CD4-positive, alpha-beta T cell treated with Interleukin-1 beta for 1 hour (primary cell): ENCODE measurements around the gene ZRSR2.
"Not testable (repeated sequence)": the region's sequence is repeated elsewhere in the genome, so short reads cannot be mapped to it uniquely, and the experiment has no call there.

Experiments
- DNase-seq, 2 donors: peaks; one replicate each; pipeline ENCODE4 v3.0.0-alpha.2; 2020 to 2022

The ZRSR2 gene

GRCh38 chrX:15797707-15798106 is 7.4 kb downstream of the ZRSR2 start:
- no peak for DNase-seq

- DNase-seq = no peak
Observed at GRCh38 chrX:15804563-15804962, 14.3 kb downstream of the ZRSR2 start.

DNA sequence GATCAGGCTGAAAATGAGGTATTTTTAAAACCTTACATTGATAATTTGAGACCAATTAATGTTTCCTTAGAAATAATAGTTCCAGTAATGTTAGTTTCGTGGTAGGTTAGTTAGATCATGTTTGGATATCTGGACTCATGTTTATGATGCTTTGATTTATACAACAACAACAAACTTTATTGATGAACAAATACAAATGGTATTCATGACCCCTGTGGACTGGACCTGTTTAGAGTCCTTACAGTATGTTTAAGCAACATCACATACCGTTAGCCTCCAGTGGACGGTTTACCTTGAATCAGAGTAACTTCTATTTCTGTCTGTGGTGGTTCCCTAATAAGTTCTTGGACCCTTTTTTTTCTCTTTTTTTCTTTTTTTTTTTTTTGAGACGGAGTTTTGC is 18.0 kb downstream of the ZRSR2 start:
- DNase-seq = no peak

GRCh38 chrX:15812192-15812938 is 22.1 kb downstream of the ZRSR2 start:
- DNase-seq = no peak

DNA sequence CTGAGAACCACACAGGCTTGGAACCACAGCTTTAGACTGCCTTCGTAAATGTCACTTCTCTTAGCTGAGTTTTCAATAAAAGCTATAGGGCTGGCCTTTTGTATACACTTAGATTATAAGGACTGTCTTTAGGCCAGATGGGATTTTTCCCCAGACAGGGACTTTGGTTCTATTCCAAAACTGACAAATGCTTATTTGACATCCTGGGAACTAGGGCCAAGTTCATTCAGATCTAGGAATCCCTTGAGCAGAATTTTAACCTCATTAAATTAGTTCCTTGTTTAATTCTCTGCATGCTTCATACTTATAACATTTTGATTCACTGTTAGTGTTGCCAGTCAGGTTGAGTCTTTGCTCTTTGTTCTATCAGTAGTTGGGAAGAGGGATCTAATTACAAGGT is 23.1 kb downstream of the ZRSR2 start:
- DNase-seq = no peak

GRCh38 chrX:15814771-15815365 is 24.6 kb downstream of the ZRSR2 start:
- DNase-seq = no peak

DNA sequence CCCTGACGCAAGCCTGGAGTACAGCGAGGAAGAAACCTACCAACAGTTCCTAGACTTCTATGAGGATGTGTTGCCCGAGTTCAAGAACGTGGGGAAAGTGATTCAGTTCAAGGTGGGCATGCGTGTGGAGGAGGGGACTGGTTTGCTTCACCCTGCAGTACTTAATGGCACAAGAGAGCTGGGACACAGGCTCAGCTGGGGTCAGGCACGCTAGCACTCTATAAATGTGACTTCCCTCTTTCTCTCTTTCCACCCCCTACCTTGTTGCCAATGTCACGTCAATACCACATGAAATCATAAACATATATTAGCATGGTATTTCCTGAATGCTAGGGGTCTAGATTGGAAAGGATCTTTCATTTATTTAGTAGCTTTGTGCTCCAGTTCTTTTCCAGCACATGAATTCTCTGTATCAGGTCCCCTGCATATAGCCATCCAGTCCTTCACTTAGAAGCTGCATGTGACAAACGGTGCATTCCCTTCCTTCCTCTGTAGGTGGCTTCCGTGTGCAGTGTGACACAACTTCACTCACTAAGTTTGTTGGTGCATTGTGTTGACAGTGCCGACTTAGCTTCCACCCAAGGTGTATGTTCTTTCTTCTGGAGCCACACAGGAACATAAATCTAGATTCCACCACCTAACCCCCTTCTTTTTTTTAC is 25.6 kb downstream of the ZRSR2 start:
- DNase-seq = peak; percentile 26 to 33

- no peak for DNase-seq
Observed at GRCh38 chrX:15816438-15816809, 26.1 kb downstream of the ZRSR2 start.

GRCh38 chrX:15816886-15817285 is 26.6 kb downstream of the ZRSR2 start:
- peak; percentile 16 to 40 for DNase-seq

- no peak for DNase-seq
Observed at GRCh38 chrX:15820106-15821073, 30.1 kb downstream of the ZRSR2 start.

- no peak for DNase-seq
Observed at GRCh38 chrX:15822922-15823321, 32.6 kb downstream of the ZRSR2 start.

DNA sequence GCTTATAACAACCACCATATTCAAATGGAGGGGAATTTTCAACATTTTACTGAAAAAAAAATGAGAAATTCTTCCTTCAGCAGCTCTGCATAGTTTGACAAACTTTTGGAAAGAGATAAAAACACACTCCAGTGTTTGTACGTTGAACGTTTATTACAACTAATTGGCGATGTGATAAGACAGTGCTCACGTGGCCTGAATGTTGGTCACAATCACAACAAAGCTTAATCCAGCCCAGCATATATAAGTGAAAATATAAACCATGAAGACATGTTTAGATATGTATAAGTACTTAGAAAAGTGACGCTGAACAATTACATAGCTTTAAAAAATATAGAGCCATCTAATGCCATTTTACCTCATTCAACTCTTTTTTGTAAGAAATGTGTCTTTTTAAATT is 35.7 kb downstream of the ZRSR2 start:
- no peak for DNase-seq

DNA sequence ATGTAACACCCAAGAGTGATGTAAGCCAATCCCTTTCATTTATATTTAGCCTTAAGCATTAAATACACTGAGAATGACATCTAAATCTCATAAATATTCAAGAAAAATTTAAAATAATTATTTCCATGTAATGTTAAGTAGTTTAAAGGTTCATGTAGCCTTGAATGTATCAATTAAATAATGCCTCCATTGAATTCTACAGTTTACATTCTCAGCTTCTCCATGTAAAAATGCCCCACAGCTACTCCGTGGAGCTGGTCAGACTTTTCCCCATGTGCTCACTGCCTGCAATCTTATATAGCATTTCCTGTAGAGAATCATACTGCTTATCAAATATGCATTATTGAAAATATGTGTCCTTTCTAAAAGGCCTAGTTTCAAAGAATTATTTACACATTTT is 38.9 kb downstream of the ZRSR2 start:
- DNase-seq = no peak

DNA sequence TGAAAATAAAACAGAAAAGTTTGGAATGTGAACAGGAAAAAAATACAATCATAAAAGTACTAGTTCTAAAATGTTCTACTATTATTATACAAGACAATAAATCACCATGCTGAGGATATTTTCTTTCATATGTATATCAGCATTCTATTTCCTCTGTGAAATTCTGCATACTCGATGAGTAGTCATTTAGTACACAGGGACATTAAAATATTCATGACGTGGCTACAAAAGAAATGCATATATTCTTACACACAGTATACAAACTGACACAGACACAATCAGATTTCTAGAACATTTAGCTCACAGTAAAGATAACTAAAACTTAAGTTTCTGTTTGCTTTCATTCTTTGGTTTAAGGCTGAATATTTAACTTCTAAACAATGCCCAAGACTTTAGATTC is 41.1 kb downstream of the ZRSR2 start:
- not testable (repeated sequence) for DNase-seq

DNA sequence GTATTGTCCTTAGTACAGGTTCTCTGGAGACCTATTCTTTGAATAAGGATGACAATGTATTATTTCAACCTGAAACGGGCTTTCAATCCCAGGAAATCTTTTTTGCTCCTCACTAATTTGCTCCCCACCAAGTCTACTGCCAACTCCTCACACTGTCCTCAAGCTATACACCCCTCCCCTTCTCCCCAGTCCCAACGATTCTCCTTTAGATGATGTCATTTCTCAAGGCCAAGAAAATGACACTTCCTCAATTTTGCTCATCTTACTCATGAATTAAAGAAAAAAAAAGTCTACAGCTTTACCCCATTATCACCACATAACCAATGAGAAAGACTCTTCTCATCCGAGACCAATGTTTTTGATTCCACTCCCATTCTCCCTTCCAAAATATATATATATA is 43.8 kb downstream of the ZRSR2 start:
- DNase-seq = no peak

DNA sequence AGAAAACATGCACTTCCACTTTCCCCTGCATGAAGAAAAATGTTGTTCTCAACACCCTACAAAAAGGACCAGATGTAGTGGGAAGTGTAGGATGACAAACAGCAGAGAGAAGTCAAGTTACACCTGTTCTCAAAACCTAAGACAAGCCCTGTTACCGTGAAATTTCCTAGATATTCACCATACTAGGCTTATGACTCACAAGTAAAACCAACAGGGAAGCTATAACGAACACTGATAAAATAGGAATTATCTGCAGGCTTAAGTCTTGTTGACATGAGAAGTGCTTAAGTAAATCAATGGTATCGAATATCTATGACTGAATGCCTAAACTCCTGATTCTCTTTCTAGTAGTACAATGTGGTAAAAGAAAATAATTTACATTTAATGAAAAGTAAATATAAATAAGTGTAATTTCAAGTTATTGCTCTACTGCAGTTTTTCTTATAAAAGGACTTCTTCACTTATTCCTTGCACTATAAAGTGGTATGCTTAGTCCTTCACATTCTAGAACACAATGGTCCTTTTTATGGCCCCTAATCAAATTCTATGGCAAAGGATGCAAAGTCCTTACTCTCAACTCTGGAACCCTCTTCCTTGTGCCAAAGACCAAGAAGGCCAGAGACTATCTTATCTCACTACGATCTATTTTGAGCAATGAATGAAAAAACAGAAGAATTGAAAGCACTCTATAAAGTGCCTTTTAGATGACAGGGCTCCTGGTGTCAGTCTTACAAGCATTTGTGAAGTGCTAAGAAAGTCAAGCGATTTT is 44.7 kb downstream of the ZRSR2 start:
- no peak for DNase-seq

- DNase-seq = peak in 1 of 2 donors; percentile 9
Observed at GRCh38 chrX:15838017-15838416, 47.7 kb downstream of the ZRSR2 start.

DNA sequence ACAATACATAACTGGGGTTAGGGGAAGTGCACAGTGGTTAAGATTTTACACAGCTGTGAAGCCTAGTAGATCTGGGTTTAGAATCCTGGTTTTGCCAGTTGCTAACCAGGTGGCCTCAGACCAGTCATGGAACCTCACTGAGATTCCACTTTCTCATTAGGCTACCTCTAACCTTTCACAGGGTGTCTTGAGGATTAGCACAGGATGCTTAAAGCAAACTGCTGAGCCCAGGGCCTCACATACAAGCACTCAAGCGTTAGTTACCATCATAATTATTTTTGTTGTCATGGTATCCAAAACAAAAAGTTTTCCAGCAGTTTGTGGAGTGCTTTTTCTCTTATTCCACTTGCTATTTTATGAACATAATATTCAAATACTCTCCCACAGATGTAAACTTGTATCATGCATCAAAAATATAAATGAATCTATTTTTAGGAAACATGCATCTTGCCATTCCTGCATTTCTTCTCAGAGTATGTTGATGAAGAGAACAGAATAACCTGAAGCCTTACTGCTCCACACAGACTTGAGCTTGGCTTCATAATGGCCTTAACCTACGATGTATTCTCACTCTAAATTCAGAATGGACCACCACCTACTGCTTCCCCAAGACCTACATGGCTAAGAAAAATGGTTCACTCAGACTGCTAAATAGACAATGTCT is 51.7 kb downstream of the ZRSR2 start:
- no peak for DNase-seq

GRCh38 chrX:15843960-15844359 is 53.7 kb downstream of the ZRSR2 start:
- DNase-seq = no peak

DNA sequence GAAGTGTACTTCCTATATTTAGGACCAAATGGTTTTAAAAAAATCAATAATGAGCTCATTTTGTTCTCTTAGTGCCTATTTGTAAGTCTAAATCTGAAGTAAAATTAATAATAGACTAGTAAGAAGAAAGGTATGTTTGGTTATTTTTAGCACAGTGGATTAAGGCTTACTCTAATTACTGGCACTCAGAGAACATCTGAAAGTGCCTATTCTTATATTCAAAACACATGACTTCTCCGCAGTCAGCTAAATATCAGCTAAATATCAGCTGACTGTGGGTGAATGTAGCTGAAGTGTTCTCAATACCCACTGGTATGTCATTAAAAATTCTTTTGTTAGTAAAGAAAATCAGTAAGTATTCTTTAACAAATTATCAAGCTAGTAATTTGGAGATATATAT is 58.3 kb downstream of the ZRSR2 start:
- DNase-seq = no peak

DNA sequence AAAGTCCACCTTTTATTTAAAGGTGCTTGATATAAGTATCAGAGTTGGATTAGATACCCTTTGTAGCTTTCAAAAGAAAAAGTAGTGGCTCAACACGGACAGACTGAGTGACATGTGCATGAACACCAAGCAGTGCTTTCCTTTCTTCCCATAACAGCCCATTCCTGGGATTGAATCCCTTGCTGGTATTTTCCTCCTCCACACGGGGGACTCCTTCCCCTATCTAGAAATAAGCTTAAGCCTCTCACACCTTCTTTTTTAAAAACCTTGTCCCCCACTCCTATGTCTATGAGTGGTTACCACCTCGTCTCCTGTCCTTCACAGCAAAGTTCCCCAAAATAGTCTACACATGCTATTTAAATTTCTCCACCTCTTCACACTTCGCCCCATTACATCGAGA is 59.3 kb downstream of the ZRSR2 start:
- no peak for DNase-seq

- DNase-seq = no peak
Observed at GRCh38 chrX:15853586-15854079, 63.3 kb downstream of the ZRSR2 start.
